HepG2 (cell line): ENCODE data around the gene PLA2G2A. TPM values are rescaled to one million over a fixed set of nuclear protein-coding genes. Genes with fewer than 3 reads are reported as not detected.
A peak's percentile ranks its signal among the peaks of the same experiment; 100 is the strongest.

ENCODE experiments used
- CHD2 ChIP-seq: IDR thresholded peaks from 2 replicates; pipeline ENCODE4 v1.6.1; 2011; ENCODE audit warnings: low read depth, low read length, improper control_type of control experiment
- CHD4 ChIP-seq: fragments of 200-600 bp; sonication (generic); IDR thresholded peaks from 2 replicates; pipeline ENCODE4 v1.7.0; 2017; ENCODE audit warnings: mild to moderate bottlenecking, low read length, borderline replicate concordance
- ETS1 ChIP-seq: sonication (generic); formaldehyde crosslinking; IDR thresholded peaks from 2 replicates; pipeline ENCODE4 v1.4.0; 2020; ENCODE audit warnings: missing genetic modification reagents
- IRX3 ChIP-seq: sonication (generic); formaldehyde crosslinking; IDR thresholded peaks from 2 replicates; pipeline ENCODE4 v1.8.1; 2023; ENCODE audit warnings: mild to moderate bottlenecking, low read depth, missing genetic modification reagents, borderline replicate concordance
- LCORL ChIP-seq, 2 experiments: fragments of 450-650 bp in 1 of 2; sonication (generic) in 1 of 2; formaldehyde crosslinking in 1 of 2; IDR thresholded peaks; 2 replicates each; pipeline versions ENCODE4 v1.5.0 to v1.6.1; 2017 to 2020; ENCODE audit warnings: antibody characterized with exemption in 1 of 2, missing genetic modification reagents in 1 of 2
- MEIS2 ChIP-seq: sonication (generic); formaldehyde crosslinking; IDR thresholded peaks from 2 replicates; pipeline ENCODE4 v1.9.0; 2021; ENCODE audit warnings: mild to moderate bottlenecking, missing genetic modification reagents
- MLX ChIP-seq: IDR thresholded peaks from 2 replicates; pipeline ENCODE4 v1.6.1; 2016
- RBM22 ChIP-seq: fragments of 200-400 bp; formaldehyde crosslinking; optimal IDR thresholded peaks from 2 replicates; pipeline ENCODE3; 2017; ENCODE audit warnings: mild to moderate bottlenecking, low read length, moderate library complexity
- REXO4 ChIP-seq: sonication (generic); formaldehyde crosslinking; IDR thresholded peaks from 2 replicates; pipeline ENCODE4 v1.8.0; 2022; ENCODE audit warnings: missing genetic modification reagents, mild to moderate bottlenecking, borderline replicate concordance
- SRSF1 ChIP-seq: fragments of 200-400 bp; formaldehyde crosslinking; optimal IDR thresholded peaks from 2 replicates; pipeline ENCODE3; 2017; ENCODE audit warnings: mild to moderate bottlenecking, low read depth, low read length, moderate library complexity
- TOE1 ChIP-seq: sonication (generic); formaldehyde crosslinking; IDR thresholded peaks from 2 replicates; pipeline ENCODE4 v1.4.0; 2020; ENCODE audit warnings: mild to moderate bottlenecking, missing genetic modification reagents
- TRIM24 ChIP-seq: sonication (generic); formaldehyde crosslinking; IDR thresholded peaks from 2 replicates; pipeline ENCODE4 v1.8.0; 2022; ENCODE audit warnings: mild to moderate bottlenecking, missing genetic modification reagents
- ZC3H4 ChIP-seq: sonication (generic); formaldehyde crosslinking; IDR thresholded peaks from 2 replicates; pipeline ENCODE4 v1.4.0; 2020; ENCODE audit warnings: missing genetic modification reagents, borderline replicate concordance
- ZMAT5 ChIP-seq: sonication (generic); formaldehyde crosslinking; IDR thresholded peaks from 2 replicates; pipeline ENCODE4 v1.5.0; 2020; ENCODE audit warnings: mild to moderate bottlenecking, low read depth, missing genetic modification reagents, borderline replicate concordance
- ZNF160 ChIP-seq: sonication (generic); formaldehyde crosslinking; IDR thresholded peaks from 2 replicates; pipeline ENCODE4 v1.8.0; 2022; ENCODE audit warnings: mild to moderate bottlenecking, inconsistent platforms, missing genetic modification reagents
- ZNF274 ChIP-seq: sonication (generic); formaldehyde crosslinking; IDR thresholded peaks from 2 replicates; pipeline ENCODE4 v1.5.1; 2020; ENCODE audit warnings: mild to moderate bottlenecking, missing genetic modification reagents
- ZNF430 ChIP-seq: sonication (generic); formaldehyde crosslinking; IDR thresholded peaks from 2 replicates; pipeline ENCODE4 v1.9.0; 2021; ENCODE audit warnings: mild to moderate bottlenecking, missing genetic modification reagents
- ZNF468 ChIP-seq: sonication (generic); formaldehyde crosslinking; IDR thresholded peaks from 2 replicates; pipeline ENCODE4 v1.8.0; 2022; ENCODE audit warnings: mild to moderate bottlenecking, moderate library complexity, missing genetic modification reagents
- ZNF512B ChIP-seq: sonication (generic); formaldehyde crosslinking; IDR thresholded peaks from 2 replicates; pipeline ENCODE4 v1.5.1; 2020; ENCODE audit warnings: missing genetic modification reagents, mild to moderate bottlenecking, borderline replicate concordance
- ZNF749 ChIP-seq: sonication (generic); formaldehyde crosslinking; IDR thresholded peaks from 2 replicates; pipeline ENCODE4 v1.8.0; 2022; ENCODE audit warnings: mild to moderate bottlenecking, missing genetic modification reagents, moderate library complexity, borderline replicate concordance
- polyA plus RNA-seq, 8 experiments: library from polyadenylated mRNA; depleted of rRNA in 3 of 8; stranded (reverse) in 7 of 8; unstranded in 1 of 8; fragments of >200 nt; fragmentation: Illumina TruSeq in 4 of 8; extraction: Trizol in 4 of 8; gene quantifications; 2 replicates each; pipeline versions ENCODE4 v1.2.1 to v1.2.3, GENCODE V29; 2011 to 2016; ENCODE audit warnings: low read depth in 4 of 8, missing spikeins in 1 of 8, mixed read lengths in 1 of 8; ENCODE audit not compliant: insufficient read depth in 1 of 8
- total RNA-seq, 5 experiments: library from RNA; depleted of rRNA; stranded (reverse); fragments of >200 nt; fragmentation: Illumina TruSeq; extraction: Trizol; gene quantifications; 2 replicates each; pipeline ENCODE4 v1.2.3, GENCODE V29; 2016; ENCODE audit warnings: low read depth in 1 of 5

The PLA2G2A gene
- total and polyA plus RNA-seq, 2 of the 13 experiments (the other 11 are each of a cell fraction or from before 2014, with no cell fraction given), result 0.35 to 30.3 TPM

- TF ChIP-seq ZNF160 (CRISPR knock-in tag) (no peak), TRIM24 (CRISPR knock-in tag) (no peak), REXO4 (CRISPR knock-in tag) (no peak), RBM22 (no peak), CHD4 (no peak), LCORL (IDR thresholded peaks at IDR 0.05) (no peak), LCORL (CRISPR knock-in tag; IDR thresholded peaks at IDR 0.05) (no peak), CHD2 (no peak), IRX3 (CRISPR knock-in tag) (no peak), SRSF1 (no peak), ZNF749 (CRISPR knock-in tag) (no peak), TOE1 (no peak), ETS1 (no peak), ZC3H4 (CRISPR knock-in tag) (peak; percentile 63; the same call in 1 of the 2 replicates), ZNF430 (CRISPR knock-in tag) (no peak), MEIS2 (no peak), ZNF274 (CRISPR knock-in tag) (no peak), ZMAT5 (no peak), ZNF512B (CRISPR knock-in tag) (no peak), ZNF468 (CRISPR knock-in tag) (no peak), MLX (CRISPR knock-in tag) (no peak)
Observed at GRCh38 chr1:19981507-19982312, 2.3 kb upstream of the PLA2G2A start (continued).
